GM12878 (cell line): ENCODE data around the gene POU6F2. TPM values are rescaled to one million over a fixed set of nuclear protein-coding genes. Genes with fewer than 3 reads are reported as not detected.

ENCODE experiments used
- ATAC-seq: fragments of 200-7000 bp; cut with Tn5 transposase; 3 replicates; pipeline ENCODE4 v1.9.1; 2020; ENCODE audit warnings: mild to moderate bottlenecking, moderate library complexity
- BruUV-seq: library from RNA; stranded (reverse); fragments of 400-500 nt; replicated peaks from 2 replicates; lab custom pipeline; 2021; lab: Mats Ljungman, UMichigan
- CTCF ChIA-PET: fragments of 300-600 bp; sonication (Branson Sonifier 250); formaldehyde crosslinking; extraction: SDS; loops from one replicate; lab custom pipeline; 2021; ENCODE audit warnings: inconsistent platforms; lab: Yijun Ruan, JAX
- POLR2A ChIA-PET: fragments of 350-600 bp; formaldehyde crosslinking; extraction: SDS; loops from one replicate; lab custom pipeline; 2021; ENCODE audit warnings: inconsistent platforms; lab: Charles Lee
- RAD21 ChIA-PET: fragments of 300-600 bp; sonication (Branson Sonifier 250); formaldehyde crosslinking; loops from one replicate; lab custom pipeline; 2023; ENCODE audit warnings: antibody characterized with exemption; ENCODE audit not compliant: unreplicated experiment; lab: Charles Lee
- SMC1A ChIA-PET: fragments of 300-600 bp; sonication (Branson Sonifier 250); formaldehyde crosslinking; loops from one replicate; lab custom pipeline; 2023; ENCODE audit not compliant: unreplicated experiment, uncharacterized antibody; lab: Charles Lee
- DNase-seq: peaks from one replicate; pipeline ENCODE4 v3.0.0-alpha.2; 2011; ENCODE audit warnings: low read depth, low spot score
- FAIRE-seq: peaks from 3 replicates; lab custom pipeline; 2011; peaks lifted over from hg19 to GRCh38; lab: Jason Lieb, UNC
- H2AFZ ChIP-seq: 2 replicates; pipeline ENCODE4 v1.6.0; 2011; ENCODE audit warnings: low read depth, low read length, control low read depth; ENCODE audit not compliant: control insufficient read depth
- H3K27ac ChIP-seq: 2 replicates; pipeline ENCODE4 v1.5.1; 2011; ENCODE audit warnings: control low read depth; ENCODE audit not compliant: control insufficient read depth, insufficient read depth
- H3K27me3 ChIP-seq, 2 experiments: replicated peaks in 1 of 2; 2 replicates each; pipeline versions ENCODE4 v1.6.0 to v1.6.1; 2011; ENCODE audit warnings: low read length in 1 of 2; ENCODE audit not compliant: control insufficient read depth in 2 of 2, insufficient read depth in 2 of 2
- H3K36me3 ChIP-seq, 2 experiments: 2 replicates each; pipeline ENCODE4 v1.5.1; 2011; ENCODE audit warnings: low read length in 1 of 2; ENCODE audit not compliant: control insufficient read depth in 2 of 2, insufficient read depth in 2 of 2
- H3K4me1 ChIP-seq: 2 replicates; pipeline ENCODE4 v1.6.1; 2011; ENCODE audit warnings: mild to moderate bottlenecking, low read length, moderate library complexity, mixed read lengths; ENCODE audit not compliant: control insufficient read depth, insufficient read depth
- H3K4me2 ChIP-seq: 2 replicates; pipeline ENCODE4 v1.6.0; 2011; ENCODE audit warnings: control low read depth; ENCODE audit not compliant: control insufficient read depth, insufficient read depth
- H3K4me3 ChIP-seq: fragments of 200-600 bp; sonication (generic); 2 replicates; pipeline ENCODE4 v1.5.1; 2016
- H3K79me2 ChIP-seq: 2 replicates; pipeline ENCODE4 v1.6.0; 2011; ENCODE audit warnings: low read length; ENCODE audit not compliant: control insufficient read depth, insufficient read depth
- H3K9ac ChIP-seq: 2 replicates; pipeline ENCODE4 v1.8.0; 2011; ENCODE audit warnings: low read length, control low read depth, mixed read lengths; ENCODE audit not compliant: control insufficient read depth, insufficient read depth
- H3K9me3 ChIP-seq: replicated peaks from 3 replicates; pipeline ENCODE4 v1.5.1; 2011; ENCODE audit warnings: mild to moderate bottlenecking, low read length; ENCODE audit not compliant: control insufficient read depth, insufficient read depth
- H4K20me1 ChIP-seq: 2 replicates; pipeline ENCODE4 v1.6.0; 2011; ENCODE audit not compliant: control insufficient read depth, insufficient read depth
- BCL3 ChIP-seq: IDR thresholded peaks from 2 replicates; pipeline ENCODE4 v1.6.1; 2011; ENCODE audit warnings: borderline replicate concordance, low read depth, mild to moderate bottlenecking, moderate library complexity, low read length; ENCODE audit not compliant: insufficient read depth, poor library complexity, severe bottlenecking
- CEBPB ChIP-seq, 2 experiments: fragments of 150-350 bp in 1 of 2; IDR thresholded peaks; 2 replicates each; pipeline ENCODE4 v1.6.1; 2012 to 2014; ENCODE audit warnings: low read depth in 2 of 2, low read length in 2 of 2, borderline replicate concordance in 1 of 2, inconsistent platforms in 1 of 2
- YY1 ChIP-seq: IDR thresholded peaks from 2 replicates; pipeline ENCODE4 v1.6.1; 2011; ENCODE audit warnings: low read depth, mild to moderate bottlenecking, low read length
- WGBS: methylation state at CpG from one replicate; pipeline ENCODE4 v1.1.6; 2016; ENCODE audit warnings: low lambda C conversion rate; ENCODE audit not compliant: insufficient replicate concordance, insufficient coverage; ENCODE audit errors: missing lambda C conversion rate; 5-methylcytosine and 5-hydroxymethylcytosine counted together
- in situ Hi-C: fragments of 300-500 bp; cut with MboI; formaldehyde crosslinking; loops from 9 replicates; pipeline ENCODE4 v1.14.3; 2018; ENCODE audit warnings: mixed read lengths
- intact Hi-C: fragments of 100-400 bp; cut with micrococcal nuclease; formaldehyde crosslinking; loops from one replicate; pipeline ENCODE4 v1.14.2; 2022; ENCODE audit not compliant: unreplicated experiment
- polyA plus RNA-seq, 11 experiments: library from polyadenylated mRNA; depleted of rRNA in 4 of 11; unstranded in 6 of 11; stranded (reverse) in 5 of 11; fragments of >200 nt; fragmentation: Nextera tagmentation in 4 of 11; fragmentation: Illumina TruSeq in 1 of 11; extraction: Ambion mirVana in 4 of 11; extraction: Trizol in 1 of 11; gene quantifications; 1 replicate in 1 of 11; 2 replicates in 10 of 11; pipeline versions ENCODE4 v1.2.1 to v1.2.3, GENCODE V29; 2011 to 2016; ENCODE audit warnings: inconsistent platforms in 2 of 11, missing spikeins in 2 of 11, low read depth in 1 of 11
- total RNA-seq, 4 experiments: library from RNA; depleted of rRNA in 3 of 4; stranded (reverse); fragments of >200 nt in 3 of 4; fragmentation: Illumina TruSeq in 1 of 4; extraction: Trizol in 1 of 4; gene quantifications; 2 replicates each; pipeline versions ENCODE4 v1.2.1 to v1.2.3, GENCODE V29; 2013 to 2021

Gene POU6F2
- total and polyA plus RNA-seq, 10 of the 15 experiments (the other 5 are each of a cell fraction or from before 2014, with no cell fraction given) = 0.10 TPM; not detected in 9

- no TSS peak for BruUV-seq
Measured at GRCh38 chr7:39432368-39432767, 454.7 kb downstream of the POU6F2 start.

More at GRCh38 chr7:39432368-39432767, 454.7 kb downstream of the POU6F2 start:
- no peak overlapping the region for H2AFZ ChIP-seq
- H3K27me3 ChIP-seq = no peaks in the 10 kb centered on the region
- in situ Hi-C loops = no loop called here
- RAD21 ChIA-PET = no interaction called here
- H3K4me3 ChIP-seq = no peak overlapping the region
- TF ChIP-seq BCL3 (no peak), YY1 (no peak), CEBPB (IDR thresholded peaks at IDR 0.05; ENCODE audit: borderline replicate concordance in 1 of 2, low read depth in 2 of 2, low read length in 2 of 2) (no peak)
- TF ChIP-seq, all 136 proteins: peak for 0
- FAIRE-seq (no peak), ATAC-seq (peak; percentile 16), DNase-seq (no peak)
- ChIA-PET CTCF (interaction anchor here (0.6 to 1.3 kb wide), 2 partner anchors 10 to 150 kb away, joined by 3 read pairs; no protein-coding TSS in a partner anchor), SMC1A (interaction anchor here (0.7 to 2.4 kb wide), 5 partner anchors 14 to 359 kb away, joined by 3 to 10 read pairs (median 3); no protein-coding TSS in a partner anchor), POLR2A (interaction anchor here (0.6 kb wide), 1 partner anchor 347 kb away, joined by 8 read pairs; no protein-coding TSS in a partner anchor)
- Histone ChIP-seq H4K20me1 (no peaks in the 10 kb centered on the region), H3K4me1 (no peaks in the 10 kb centered on the region), H3K4me2 (no peak overlapping the region), H3K9me3 (no peaks in the 10 kb centered on the region), H3K27ac (no peak overlapping the region), H3K9ac (no peak overlapping the region), H3K36me3 (no peaks in the 10 kb centered on the region), H3K79me2 (no peaks in the 10 kb centered on the region)
- intact Hi-C loops = no loop called here
- WGBS = 0% methylated on average over 3 of the region's 3 CpGs
